Gastrocnemius medialis (tissue), 4 donors: ENCODE results near the gene MGAT5. TPM values are rescaled to one million over a fixed set of nuclear protein-coding genes. Genes with fewer than 3 reads are reported as not detected.

Experiments
- ATAC-seq, 2 donors: fragments of 150-250 bp; one replicate each; pipeline ENCODE4 v1.9.1; 2016
- DNase-seq, 2 donors: peaks; one replicate each; pipeline ENCODE4 v3.0.0-alpha.2; 2019
- H3K27ac ChIP-seq, 4 donors: fragments of 200-600 bp; sonication (generic); 1 replicate in 1 of 4; 2 replicates in 3 of 4; pipeline ENCODE4 v1.5.1; 2016 to 2018; ENCODE audit warnings: mild to moderate bottlenecking in 2 of 4, moderate library complexity in 1 of 4
- H3K27me3 ChIP-seq, 3 donors: fragments of 200-600 bp; sonication (generic) in 2 of 3; 1 replicate in 1 of 3; 2 replicates in 2 of 3; pipeline versions ENCODE4 v1.5.1 to v1.6.0; 2016 to 2019; ENCODE audit warnings: mild to moderate bottlenecking in 1 of 3, moderate library complexity in 1 of 3
- H3K36me3 ChIP-seq, 2 donors: fragments of 200-600 bp; sonication (generic) in 1 of 2; one replicate each; pipeline ENCODE4 v1.5.1; 2017 to 2018
- H3K4me1 ChIP-seq, 2 donors: fragments of 200-600 bp; sonication (generic) in 1 of 2; one replicate each; pipeline ENCODE4 v1.5.1; 2016 to 2017; ENCODE audit warnings: mild to moderate bottlenecking in 2 of 2
- H3K4me3 ChIP-seq, 4 donors: fragments of 200-600 bp; sonication (generic) in 3 of 4; 1 replicate in 1 of 4; 2 replicates in 3 of 4; pipeline ENCODE4 v1.5.1; 2016 to 2019; ENCODE audit warnings: mild to moderate bottlenecking in 2 of 4
- H3K9me3 ChIP-seq, 3 donors: fragments of 200-600 bp; sonication (generic) in 2 of 3; 1 replicate in 1 of 3; 2 replicates in 2 of 3; pipeline ENCODE4 v1.5.1; 2016 to 2019
- POLR2A ChIP-seq, 2 donors: fragments of 450-650 bp; IDR thresholded peaks; one replicate each; pipeline ENCODE4 v1.6.1; 2017; ENCODE audit warnings: antibody characterized with exemption in 2 of 2, mild to moderate bottlenecking in 2 of 2, moderate library complexity in 2 of 2
- in situ Hi-C, 4 donors: fragments of 200-750 bp; cut with MboI; loops; one replicate each; pipeline versions ENCODE4 v1.15.0 to v1.8.0; 2017; ENCODE audit warnings: low sequenced_read_pairs in 4 of 4
- intact Hi-C: fragments of 100-400 bp; cut with DNase I; formaldehyde crosslinking; loops from one replicate; pipeline ENCODE4 v1.15.1; 2023; ENCODE audit warnings: low total_unique reads
- total RNA-seq, 4 donors: library from RNA; depleted of rRNA; stranded (reverse); fragments of >200 nt; gene quantifications; one replicate each; pipeline versions ENCODE4 v1.1.0 to v1.2.3, GENCODE V29; 2016
- TF ChIP-seq, protein P1 (sequence below), 5 experiments: fragments of 450-650 bp in 3 of 5; fragments of 200-600 bp in 2 of 5; sonication (generic) in 2 of 5; IDR thresholded peaks in 4 of 5; conservative IDR thresholded peaks in 1 of 5; 1 replicate in 4 of 5; 2 replicates in 1 of 5; pipeline ENCODE4 v1.5.1; 2016 to 2019; ENCODE audit warnings: antibody characterized with exemption in 5 of 5, mild to moderate bottlenecking in 3 of 5, moderate library complexity in 3 of 5

The MGAT5 gene
- total RNA-seq, 4 donors from 2014 or later, result 3.0 to 4.9 (median 3.3) TPM

DNA sequence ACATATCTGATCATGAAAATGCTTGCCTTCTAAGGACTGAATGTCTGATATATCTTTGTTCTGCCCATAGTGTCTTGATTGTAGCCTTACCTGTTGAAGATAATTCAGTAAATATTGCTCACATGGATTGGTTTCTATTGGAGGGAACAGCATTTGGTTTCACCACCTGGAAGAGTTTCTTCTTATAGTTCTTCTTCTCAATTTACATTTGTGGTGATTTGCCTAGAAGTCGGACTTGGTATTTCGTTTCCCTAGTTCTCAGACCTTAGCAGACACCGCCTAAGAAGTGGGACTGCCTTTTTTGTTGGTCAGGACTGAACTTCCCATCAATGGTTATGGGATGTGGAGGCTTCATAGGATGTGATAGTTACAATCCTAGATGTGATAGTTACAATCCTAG is 20.2 kb downstream of the MGAT5 start:
- ATAC-seq (no peak), DNase-seq (no peak)
- no peak overlapping the region for H3K27ac ChIP-seq
- intact Hi-C loops (no loop called here), in situ Hi-C loops (no loop called here)
- H3K4me1 ChIP-seq, result no peaks in the 10 kb centered on the region
- peaks cover 0 to 7% (median 0%) of the 10 kb centered on the region in 3 donors for H3K27me3 ChIP-seq
- no peaks in the 10 kb centered on the region for H3K9me3 ChIP-seq
- H3K36me3 ChIP-seq, result no peaks in the 10 kb centered on the region
- no peak overlapping the region for H3K4me3 ChIP-seq
- no peak for TF ChIP-seq POLR2A (IDR thresholded peaks at IDR 0.05)
- TF ChIP-seq, protein P1, sequence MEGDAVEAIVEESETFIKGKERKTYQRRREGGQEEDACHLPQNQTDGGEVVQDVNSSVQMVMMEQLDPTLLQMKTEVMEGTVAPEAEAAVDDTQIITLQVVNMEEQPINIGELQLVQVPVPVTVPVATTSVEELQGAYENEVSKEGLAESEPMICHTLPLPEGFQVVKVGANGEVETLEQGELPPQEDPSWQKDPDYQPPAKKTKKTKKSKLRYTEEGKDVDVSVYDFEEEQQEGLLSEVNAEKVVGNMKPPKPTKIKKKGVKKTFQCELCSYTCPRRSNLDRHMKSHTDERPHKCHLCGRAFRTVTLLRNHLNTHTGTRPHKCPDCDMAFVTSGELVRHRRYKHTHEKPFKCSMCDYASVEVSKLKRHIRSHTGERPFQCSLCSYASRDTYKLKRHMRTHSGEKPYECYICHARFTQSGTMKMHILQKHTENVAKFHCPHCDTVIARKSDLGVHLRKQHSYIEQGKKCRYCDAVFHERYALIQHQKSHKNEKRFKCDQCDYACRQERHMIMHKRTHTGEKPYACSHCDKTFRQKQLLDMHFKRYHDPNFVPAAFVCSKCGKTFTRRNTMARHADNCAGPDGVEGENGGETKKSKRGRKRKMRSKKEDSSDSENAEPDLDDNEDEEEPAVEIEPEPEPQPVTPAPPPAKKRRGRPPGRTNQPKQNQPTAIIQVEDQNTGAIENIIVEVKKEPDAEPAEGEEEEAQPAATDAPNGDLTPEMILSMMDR (IDR thresholded peaks at IDR 0.05 in 4 of 5, conservative IDR thresholded peaks at IDR 0.05 in 1 of 5), result no peak

DNA sequence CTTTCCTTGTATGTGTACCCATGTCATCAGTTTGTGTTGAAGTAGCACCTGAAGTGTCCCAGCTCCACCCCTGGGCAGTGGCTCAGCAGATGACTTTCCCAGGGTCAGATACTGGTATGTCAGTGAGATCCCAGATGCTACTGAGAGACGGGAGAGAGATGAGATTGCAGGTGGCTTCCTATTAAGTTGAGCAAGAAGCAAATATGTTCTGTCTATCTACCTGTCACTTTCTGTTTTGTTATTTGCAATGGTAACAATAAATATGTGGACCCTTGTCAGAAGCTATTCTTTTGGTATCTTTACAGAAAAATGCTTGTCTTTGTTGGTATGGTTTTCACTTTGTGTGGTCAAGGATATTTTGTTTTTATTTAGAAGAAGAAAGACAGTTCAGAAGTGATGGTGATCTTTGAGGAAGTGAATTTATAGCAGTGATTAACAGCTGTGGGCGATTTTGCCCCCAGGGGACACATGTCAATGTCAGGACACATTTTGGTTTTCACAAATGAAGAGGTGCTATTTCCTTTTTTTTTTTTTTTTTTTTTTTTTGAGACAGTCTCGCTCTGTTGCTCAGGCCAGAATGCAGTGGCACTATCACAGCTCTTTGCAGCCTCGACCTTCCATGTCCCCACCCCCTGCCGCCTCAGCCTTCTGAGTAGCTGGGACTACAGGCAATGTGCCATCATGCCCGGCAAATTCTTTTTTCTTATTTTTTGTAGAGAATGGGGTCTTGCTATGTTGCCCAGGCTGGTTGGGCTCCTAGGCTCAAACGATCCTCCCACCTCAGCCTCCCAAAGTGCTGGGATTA is 21.4 kb downstream of the MGAT5 start:
- Histone ChIP-seq H3K27ac (no peak overlapping the region), H3K4me1 (no peaks in the 10 kb centered on the region), H3K9me3 (no peaks in the 10 kb centered on the region), H3K36me3 (no peaks in the 10 kb centered on the region), H3K27me3 (peaks cover 0 to 7% (median 5%) of the 10 kb centered on the region in 3 donors), H3K4me3 (no peak overlapping the region)
- no peak for TF ChIP-seq POLR2A (IDR thresholded peaks at IDR 0.05)
- TF ChIP-seq, protein P1 (IDR thresholded peaks at IDR 0.05 in 4 of 5, conservative IDR thresholded peaks at IDR 0.05 in 1 of 5), result no peak
- DNase-seq (no peak), ATAC-seq (no peak)
- intact Hi-C loops, result no loop called here
- in situ Hi-C loops, result no loop called here

DNA sequence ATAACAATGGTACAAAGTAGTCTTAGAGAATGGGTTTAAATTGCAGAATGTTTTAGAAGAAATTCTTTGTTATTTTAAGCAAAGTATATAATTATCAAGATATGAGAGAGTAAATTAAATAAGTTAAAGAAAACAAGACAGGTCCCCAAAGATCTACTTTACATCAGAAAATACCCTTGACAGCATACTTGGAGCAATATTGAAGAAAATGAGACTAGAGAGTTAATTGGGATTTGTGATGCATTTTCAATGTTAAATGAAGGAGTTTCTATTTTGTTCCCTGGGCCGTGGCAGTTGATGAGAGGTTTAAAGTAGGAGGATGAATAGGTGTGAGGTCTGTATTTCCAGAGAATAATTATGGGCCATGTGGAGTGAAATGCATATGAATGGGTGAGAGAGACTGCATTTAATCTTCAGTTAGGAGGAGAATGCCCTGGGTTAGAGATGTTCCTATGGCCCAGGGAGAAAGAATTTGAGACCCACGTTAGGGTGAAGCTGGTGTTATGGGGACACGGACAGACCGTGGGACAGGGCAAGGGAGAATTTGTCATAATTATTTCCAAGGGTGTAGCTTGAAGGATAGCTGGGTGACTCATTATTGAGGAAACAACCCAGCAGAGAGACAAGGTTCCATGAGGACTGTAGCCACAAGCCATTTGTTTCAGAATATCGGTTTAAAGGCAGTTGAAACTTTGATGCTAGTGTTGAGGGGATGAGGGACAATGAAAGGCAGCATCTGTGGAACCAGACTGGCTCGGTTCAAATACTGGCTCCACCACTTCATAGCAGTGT is 22.7 kb downstream of the MGAT5 start:
- Histone ChIP-seq H3K36me3 (no peaks in the 10 kb centered on the region), H3K27ac (no peak overlapping the region), H3K27me3 (peaks cover 0 to 7% (median 5%) of the 10 kb centered on the region in 3 donors), H3K9me3 (no peaks in the 10 kb centered on the region), H3K4me1 (peaks cover 0 to 5% of the 10 kb centered on the region in 2 donors), H3K4me3 (no peak overlapping the region)
- in situ Hi-C loops (no loop called here), intact Hi-C loops (no loop called here)
- DNase-seq (no peak), ATAC-seq (no peak)
- TF ChIP-seq POLR2A (IDR thresholded peaks at IDR 0.05), result no peak
- TF ChIP-seq, protein P1 (IDR thresholded peaks at IDR 0.05 in 4 of 5, conservative IDR thresholded peaks at IDR 0.05 in 1 of 5), result no peak

DNA sequence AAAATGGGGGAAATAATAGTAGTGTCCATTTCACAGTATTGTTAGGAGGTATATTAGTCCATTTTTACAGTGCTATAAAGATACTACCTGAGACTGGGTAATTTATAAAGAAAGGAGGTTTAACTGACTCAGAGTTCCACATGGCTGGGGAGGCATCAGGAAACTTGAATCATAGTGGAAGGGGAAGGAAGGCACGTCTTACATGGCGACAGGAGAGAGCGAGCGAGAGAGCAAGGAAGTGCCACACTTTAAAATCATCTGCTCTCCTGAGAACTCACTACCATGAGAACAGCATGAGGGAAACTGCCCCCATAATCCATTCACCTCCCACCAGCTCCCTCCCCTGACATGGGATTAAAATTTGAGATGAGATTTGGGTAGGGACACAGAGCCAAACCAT is 23.4 kb downstream of the MGAT5 start:
- Histone ChIP-seq H3K36me3 (no peaks in the 10 kb centered on the region), H3K27me3 (peaks cover 0 to 5% (median 4%) of the 10 kb centered on the region in 3 donors), H3K27ac (no peak overlapping the region), H3K4me1 (peaks cover 0 to 5% of the 10 kb centered on the region in 2 donors), H3K9me3 (no peaks in the 10 kb centered on the region), H3K4me3 (no peak overlapping the region)
- intact Hi-C loops, result no loop called here
- TF ChIP-seq POLR2A (IDR thresholded peaks at IDR 0.05), result no peak
- TF ChIP-seq, protein P1 (IDR thresholded peaks at IDR 0.05 in 4 of 5, conservative IDR thresholded peaks at IDR 0.05 in 1 of 5), result no peak
- in situ Hi-C loops, result no loop called here
- no peak for ATAC-seq
- DNase-seq, result no peak
